GM12892 (cell line): ENCODE data around the gene PI4K2B.

ENCODE experiments used
- POLR2A ChIP-seq: IDR thresholded peaks from 2 replicates; pipeline ENCODE4 v1.6.1; 2011; ENCODE audit warnings: low read depth, low read length, control low read depth
- POLR2AphosphoS5 ChIP-seq: IDR thresholded peaks from 2 replicates; pipeline ENCODE4 v1.6.1; 2011; ENCODE audit warnings: low read depth, low read length, control low read depth
- TAF1 ChIP-seq: IDR thresholded peaks from 2 replicates; pipeline ENCODE4 v1.6.1; 2011; ENCODE audit warnings: low read depth, mild to moderate bottlenecking, control low read depth, low read length, borderline replicate concordance

DNA sequence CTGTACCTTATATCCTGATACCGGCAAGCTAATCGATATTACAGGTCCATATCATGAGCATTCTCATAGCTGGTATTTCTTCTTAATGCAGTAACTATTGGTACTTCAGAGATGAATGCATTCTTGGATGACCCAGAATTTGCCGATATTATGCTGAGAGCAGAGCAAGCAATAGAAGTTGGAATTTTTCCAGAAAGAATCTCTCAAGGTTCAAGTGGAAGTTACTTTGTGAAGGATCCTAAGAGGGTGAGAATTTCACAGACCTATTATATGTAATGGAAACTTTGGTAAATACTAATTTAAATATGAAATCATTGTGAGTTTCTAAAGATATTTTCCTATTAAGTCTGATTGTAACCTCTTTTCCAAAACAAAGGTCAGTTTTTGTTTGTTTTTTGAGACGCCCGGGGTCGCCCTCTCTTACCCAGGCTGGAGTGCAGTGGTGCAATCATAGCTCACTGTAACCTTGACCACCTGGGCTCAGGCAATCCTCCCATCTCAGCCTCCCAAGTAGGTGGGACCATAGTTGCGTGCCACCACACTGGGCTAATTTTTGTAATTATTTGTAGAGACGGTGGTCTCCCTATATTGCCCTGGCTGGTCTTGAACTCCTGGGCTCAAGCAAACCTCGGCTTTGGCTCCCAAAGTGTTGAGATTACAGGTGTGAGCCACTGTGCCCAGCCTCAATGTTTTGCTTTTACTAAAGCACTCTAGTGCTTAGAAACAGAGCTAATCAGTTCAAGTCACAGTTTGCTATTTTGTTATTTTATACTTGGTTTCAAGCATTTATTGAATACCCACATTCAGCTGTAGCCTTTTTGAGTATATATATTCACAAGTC is 18.6 kb downstream of the PI4K2B start:
- TF ChIP-seq TAF1 (no peak), POLR2A (no peak), POLR2AphosphoS5 (no peak)
